Measurements from ENCODE around the gene RUVBL2.

DNA sequence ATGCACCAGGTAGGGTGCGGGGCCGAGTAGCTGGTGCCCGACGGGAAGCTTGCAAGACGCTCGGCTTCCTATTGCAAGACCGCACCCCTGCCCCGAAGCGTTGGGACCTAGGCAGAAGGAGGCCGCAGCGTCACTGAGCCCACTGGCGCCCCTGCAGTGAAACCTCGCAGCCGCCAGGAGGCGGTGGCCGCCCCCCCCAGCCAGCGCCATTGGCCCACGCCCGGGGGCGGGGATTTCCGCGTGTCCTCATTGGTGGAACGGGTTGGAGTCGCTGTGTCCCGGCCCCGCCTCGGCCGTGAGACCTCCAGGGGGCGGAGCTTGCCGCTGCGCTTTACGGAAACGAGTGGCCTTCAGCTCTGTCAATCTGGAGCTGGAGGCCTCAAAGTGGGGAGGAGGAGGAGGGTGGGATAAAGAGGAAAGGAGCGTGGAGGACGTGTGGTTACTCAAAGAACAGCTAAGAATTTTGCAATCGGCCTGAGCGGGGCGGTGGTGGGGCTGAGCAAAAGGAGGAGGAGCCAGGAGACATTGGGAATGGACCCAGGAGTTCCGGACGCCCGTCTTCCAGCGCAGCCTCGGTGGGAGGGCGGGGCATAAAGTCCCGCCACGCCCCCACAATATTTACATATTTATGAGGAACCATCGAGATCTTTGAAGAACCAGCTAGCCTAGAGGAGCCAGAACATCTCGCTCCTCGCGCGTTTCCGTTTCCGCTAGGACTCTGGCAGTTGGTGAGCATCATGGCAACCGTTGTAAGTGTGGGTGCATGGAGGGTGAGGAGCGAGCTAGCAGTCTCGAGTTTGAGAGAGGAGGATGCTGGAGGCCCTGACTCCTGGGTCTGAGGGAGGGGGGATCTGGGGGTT is at the start of gene RUVBL2, which contains the start of gene GYS1:
- peak; percentile 99 for TF ChIP-seq POLR2A (IDR thresholded peaks at IDR 0.05)
- peak; percentile 99 for TF ChIP-seq POLR2AphosphoS5 (IDR thresholded peaks at IDR 0.05)
- TF ChIP-seq, protein P1, sequence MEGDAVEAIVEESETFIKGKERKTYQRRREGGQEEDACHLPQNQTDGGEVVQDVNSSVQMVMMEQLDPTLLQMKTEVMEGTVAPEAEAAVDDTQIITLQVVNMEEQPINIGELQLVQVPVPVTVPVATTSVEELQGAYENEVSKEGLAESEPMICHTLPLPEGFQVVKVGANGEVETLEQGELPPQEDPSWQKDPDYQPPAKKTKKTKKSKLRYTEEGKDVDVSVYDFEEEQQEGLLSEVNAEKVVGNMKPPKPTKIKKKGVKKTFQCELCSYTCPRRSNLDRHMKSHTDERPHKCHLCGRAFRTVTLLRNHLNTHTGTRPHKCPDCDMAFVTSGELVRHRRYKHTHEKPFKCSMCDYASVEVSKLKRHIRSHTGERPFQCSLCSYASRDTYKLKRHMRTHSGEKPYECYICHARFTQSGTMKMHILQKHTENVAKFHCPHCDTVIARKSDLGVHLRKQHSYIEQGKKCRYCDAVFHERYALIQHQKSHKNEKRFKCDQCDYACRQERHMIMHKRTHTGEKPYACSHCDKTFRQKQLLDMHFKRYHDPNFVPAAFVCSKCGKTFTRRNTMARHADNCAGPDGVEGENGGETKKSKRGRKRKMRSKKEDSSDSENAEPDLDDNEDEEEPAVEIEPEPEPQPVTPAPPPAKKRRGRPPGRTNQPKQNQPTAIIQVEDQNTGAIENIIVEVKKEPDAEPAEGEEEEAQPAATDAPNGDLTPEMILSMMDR (IDR thresholded peaks at IDR 0.05), result peak; percentile 96 to 100 (median 99)

Data from prostate gland (tissue), 2 donors.